KMS-11 (cell line): ENCODE data around the gene RAB4B.
A peak's percentile ranks its signal among the peaks of the same experiment; 100 is the strongest.

Source experiments
- H2AFZ ChIP-seq: fragments of 200-600 bp; sonication (generic); 2 replicates; pipeline ENCODE4 v1.6.1; 2016; ENCODE audit warnings: antibody characterized with exemption, mixed run types, low read depth
- H3K27ac ChIP-seq: fragments of 200-600 bp; sonication (generic); 2 replicates; pipeline ENCODE4 v1.6.1; 2016; ENCODE audit warnings: mild to moderate bottlenecking, mixed run types
- H3K27me3 ChIP-seq: fragments of 200-600 bp; sonication (generic); 2 replicates; pipeline ENCODE4 v1.6.1; 2017; ENCODE audit warnings: mild to moderate bottlenecking, low read depth, mixed run types, moderate library complexity; ENCODE audit not compliant: insufficient read depth
- H3K36me3 ChIP-seq: fragments of 200-600 bp; sonication (generic); 2 replicates; pipeline ENCODE4 v1.6.1; 2017; ENCODE audit warnings: mild to moderate bottlenecking, mixed run types; ENCODE audit not compliant: insufficient read depth
- H3K4me1 ChIP-seq: fragments of 200-600 bp; sonication (generic); 2 replicates; pipeline ENCODE4 v1.6.1; 2016; ENCODE audit warnings: mild to moderate bottlenecking, low read depth, mixed run types; ENCODE audit not compliant: poor library complexity, severe bottlenecking
- H3K4me2 ChIP-seq: fragments of 200-600 bp; sonication (generic); 2 replicates; pipeline ENCODE4 v1.7.0; 2016; ENCODE audit warnings: mild to moderate bottlenecking, mixed run types
- H3K4me3 ChIP-seq: fragments of 200-600 bp; sonication (generic); IDR thresholded peaks from 2 replicates; pipeline ENCODE4 v1.6.1; 2017; ENCODE audit warnings: low read depth, low read length, mixed read lengths; ENCODE audit not compliant: insufficient read depth
- H3K79me2 ChIP-seq: fragments of 200-600 bp; sonication (generic); 2 replicates; pipeline ENCODE4 v1.6.1; 2016; ENCODE audit warnings: low read depth, mixed run types; ENCODE audit not compliant: insufficient read depth
- H3K9ac ChIP-seq: fragments of 200-600 bp; sonication (generic); 2 replicates; pipeline ENCODE4 v1.6.1; 2016; ENCODE audit warnings: mild to moderate bottlenecking, mixed run types
- H4K20me1 ChIP-seq: fragments of 200-600 bp; sonication (generic); 2 replicates; pipeline ENCODE4 v1.6.1; 2016; ENCODE audit warnings: mild to moderate bottlenecking, mixed run types; ENCODE audit not compliant: insufficient read depth
- TF ChIP-seq, protein P1 (sequence below): fragments of 200-600 bp; sonication (generic); conservative IDR thresholded peaks from 2 replicates; pipeline ENCODE4 v1.6.1; 2017; ENCODE audit warnings: low read depth, mild to moderate bottlenecking, antibody characterized with exemption, low read length, moderate library complexity, mixed read lengths

The RAB4B gene

DNA sequence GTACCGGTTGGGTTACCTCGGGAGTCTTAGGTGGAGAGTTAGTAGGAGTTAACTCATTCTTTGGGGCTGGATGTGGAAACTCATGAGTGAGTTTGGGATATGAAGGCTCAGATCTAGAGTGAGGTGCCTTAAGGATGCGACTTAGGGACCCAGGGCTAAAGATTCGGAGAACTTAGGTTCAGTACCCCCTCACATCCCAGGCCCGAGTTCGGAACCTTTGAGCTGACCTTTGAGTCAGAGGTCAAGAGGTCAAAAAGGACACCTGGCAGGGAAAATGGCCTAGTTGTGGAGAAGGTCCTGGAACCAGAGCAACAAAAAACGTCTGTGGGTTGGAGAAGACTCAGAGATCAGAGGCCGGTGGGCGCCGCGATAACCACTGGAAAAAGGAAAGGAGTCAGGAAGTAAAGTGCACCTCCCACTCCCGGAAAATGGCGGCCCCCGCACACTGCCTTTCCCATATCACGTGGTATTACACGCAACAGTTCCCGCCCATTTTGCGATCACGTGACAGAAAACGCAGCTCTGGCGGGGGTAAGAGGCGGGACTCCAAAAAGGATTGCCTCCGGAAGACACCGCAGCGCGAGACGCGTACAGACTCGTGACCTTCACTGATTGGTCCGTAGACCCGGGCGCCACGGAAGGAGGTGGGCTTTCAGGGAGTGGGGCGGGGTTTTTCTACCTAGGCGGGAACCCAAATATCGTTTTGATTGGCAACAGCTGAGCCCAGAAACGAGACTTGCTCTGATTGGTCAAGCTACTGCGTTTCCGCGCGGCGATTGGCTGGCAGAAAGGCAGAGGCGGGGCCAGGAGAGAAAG is 27.8 kb upstream of the RAB4B start, which contains the start of gene ACTMAP:
ACTMAP (minus strand) TSS at position 420 of the 816 bp plus-strand sequence. CDS start 674 bp downstream, outside the sequence.
- Histone ChIP-seq H4K20me1 (peaks cover under 1% of the 10 kb centered on the region; the same call in 1 of the 2 replicates), H3K9ac (peak within 1 kb of the TSS; percentile 90), H3K4me3 (peak within 1 kb of the TSS; percentile 69), H3K27me3 (no peaks in the 10 kb centered on the region), H3K4me1 (peaks cover 43% of the 10 kb centered on the region), H3K79me2 (peaks cover 42% of the 10 kb centered on the region), H3K4me2 (peak within 1 kb of the TSS; percentile 95), H3K36me3 (no peaks in the 10 kb centered on the region), H3K27ac (peak within 1 kb of the TSS; percentile 80), H2AFZ (peak within 1 kb of the TSS; percentile 50; the same call in 1 of the 2 replicates)
- TF ChIP-seq, protein P1, sequence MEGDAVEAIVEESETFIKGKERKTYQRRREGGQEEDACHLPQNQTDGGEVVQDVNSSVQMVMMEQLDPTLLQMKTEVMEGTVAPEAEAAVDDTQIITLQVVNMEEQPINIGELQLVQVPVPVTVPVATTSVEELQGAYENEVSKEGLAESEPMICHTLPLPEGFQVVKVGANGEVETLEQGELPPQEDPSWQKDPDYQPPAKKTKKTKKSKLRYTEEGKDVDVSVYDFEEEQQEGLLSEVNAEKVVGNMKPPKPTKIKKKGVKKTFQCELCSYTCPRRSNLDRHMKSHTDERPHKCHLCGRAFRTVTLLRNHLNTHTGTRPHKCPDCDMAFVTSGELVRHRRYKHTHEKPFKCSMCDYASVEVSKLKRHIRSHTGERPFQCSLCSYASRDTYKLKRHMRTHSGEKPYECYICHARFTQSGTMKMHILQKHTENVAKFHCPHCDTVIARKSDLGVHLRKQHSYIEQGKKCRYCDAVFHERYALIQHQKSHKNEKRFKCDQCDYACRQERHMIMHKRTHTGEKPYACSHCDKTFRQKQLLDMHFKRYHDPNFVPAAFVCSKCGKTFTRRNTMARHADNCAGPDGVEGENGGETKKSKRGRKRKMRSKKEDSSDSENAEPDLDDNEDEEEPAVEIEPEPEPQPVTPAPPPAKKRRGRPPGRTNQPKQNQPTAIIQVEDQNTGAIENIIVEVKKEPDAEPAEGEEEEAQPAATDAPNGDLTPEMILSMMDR = no peak

DNA sequence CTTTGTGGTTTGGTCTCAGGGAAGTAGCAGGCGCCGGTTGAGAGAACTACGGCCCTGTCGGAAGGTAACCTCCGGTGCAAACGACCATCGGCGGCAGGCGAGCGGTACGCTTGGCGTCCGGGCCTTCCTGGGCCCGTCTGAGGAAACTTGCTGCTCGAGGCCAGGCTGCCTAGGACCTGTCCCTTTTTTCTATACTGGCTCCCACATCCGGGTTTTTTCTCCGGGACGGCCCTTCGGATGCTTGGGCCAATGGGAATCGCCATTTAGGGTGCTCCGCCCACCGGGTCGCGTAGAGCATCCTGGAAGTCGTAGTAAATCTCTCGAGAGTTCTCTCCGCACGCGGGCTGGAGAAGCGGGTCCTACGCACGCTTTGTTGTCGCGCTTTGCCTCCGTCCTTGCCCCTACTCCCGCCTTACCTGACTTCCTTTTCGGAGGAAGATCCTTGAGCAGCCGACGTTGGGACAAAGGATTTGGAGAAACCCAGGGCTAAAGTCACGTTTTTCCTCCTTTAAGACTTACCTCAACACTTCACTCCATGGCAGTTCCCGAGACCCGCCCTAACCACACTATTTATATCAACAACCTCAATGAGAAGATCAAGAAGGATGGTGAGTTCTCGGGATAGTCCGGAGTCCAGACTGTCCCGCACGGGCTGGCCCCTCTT is 27.0 kb upstream of the RAB4B start, which contains the start of gene SNRPA:
SNRPA (plus strand) TSS at position 330 of the 664 bp plus-strand sequence; CDS start at position 536, 206 bp downstream.
- Histone ChIP-seq H2AFZ (peak within 1 kb of the TSS; percentile 50; the same call in 1 of the 2 replicates), H3K4me3 (peak within 1 kb of the TSS; percentile 69), H4K20me1 (peaks cover 8% of the 10 kb centered on the region; the same call in 1 of the 2 replicates), H3K36me3 (peaks cover 2% of the 10 kb centered on the region; the same call in 1 of the 2 replicates), H3K79me2 (peaks cover 50% of the 10 kb centered on the region), H3K4me2 (peak within 1 kb of the TSS; percentile 95), H3K4me1 (peaks cover 51% of the 10 kb centered on the region), H3K9ac (peak within 1 kb of the TSS; percentile 90), H3K27me3 (no peaks in the 10 kb centered on the region), H3K27ac (peak within 1 kb of the TSS; percentile 80)
- TF ChIP-seq, protein P1 = no peak

DNA sequence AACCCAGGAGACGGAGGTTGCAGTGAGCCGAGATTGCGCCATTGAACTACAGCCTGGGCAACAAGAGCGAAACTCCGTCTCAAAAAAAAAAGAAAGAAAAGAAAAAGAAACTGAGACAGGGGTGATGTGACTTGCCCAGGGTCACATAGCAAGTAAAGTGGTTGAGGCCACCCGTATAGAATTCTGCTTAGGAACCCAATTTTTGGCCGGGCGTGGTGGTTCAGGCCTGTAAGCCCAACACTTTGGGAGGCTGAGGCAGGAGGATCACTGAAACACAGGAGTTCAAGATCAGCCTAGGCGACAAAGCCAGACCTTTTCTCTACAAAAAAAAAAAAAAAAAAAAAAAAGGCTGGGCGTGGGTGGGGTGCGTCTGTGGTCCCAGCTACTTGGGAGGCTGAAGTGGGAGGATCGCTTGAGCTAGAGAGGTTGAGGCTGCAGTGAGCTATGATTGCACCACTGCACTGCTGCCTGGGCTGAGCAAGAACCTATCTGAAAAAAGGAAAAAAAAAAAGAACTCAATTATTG is 25.7 kb upstream of the RAB4B start:
- Histone ChIP-seq H3K4me2 (peak overlapping the region; percentile 70), H3K4me3 (no peak overlapping the region), H3K27me3 (no peaks in the 10 kb centered on the region), H3K27ac (peak overlapping the region; percentile 75; the same call in 1 of the 2 replicates), H2AFZ (no peak overlapping the region), H3K79me2 (peaks cover 63% of the 10 kb centered on the region), H3K9ac (peak overlapping the region; percentile 90; the same call in 1 of the 2 replicates), H3K4me1 (peaks cover 53% of the 10 kb centered on the region), H3K36me3 (peaks cover 10% of the 10 kb centered on the region; the same call in 1 of the 2 replicates), H4K20me1 (peaks cover 16% of the 10 kb centered on the region)
- TF ChIP-seq, protein P1 = no peak

DNA sequence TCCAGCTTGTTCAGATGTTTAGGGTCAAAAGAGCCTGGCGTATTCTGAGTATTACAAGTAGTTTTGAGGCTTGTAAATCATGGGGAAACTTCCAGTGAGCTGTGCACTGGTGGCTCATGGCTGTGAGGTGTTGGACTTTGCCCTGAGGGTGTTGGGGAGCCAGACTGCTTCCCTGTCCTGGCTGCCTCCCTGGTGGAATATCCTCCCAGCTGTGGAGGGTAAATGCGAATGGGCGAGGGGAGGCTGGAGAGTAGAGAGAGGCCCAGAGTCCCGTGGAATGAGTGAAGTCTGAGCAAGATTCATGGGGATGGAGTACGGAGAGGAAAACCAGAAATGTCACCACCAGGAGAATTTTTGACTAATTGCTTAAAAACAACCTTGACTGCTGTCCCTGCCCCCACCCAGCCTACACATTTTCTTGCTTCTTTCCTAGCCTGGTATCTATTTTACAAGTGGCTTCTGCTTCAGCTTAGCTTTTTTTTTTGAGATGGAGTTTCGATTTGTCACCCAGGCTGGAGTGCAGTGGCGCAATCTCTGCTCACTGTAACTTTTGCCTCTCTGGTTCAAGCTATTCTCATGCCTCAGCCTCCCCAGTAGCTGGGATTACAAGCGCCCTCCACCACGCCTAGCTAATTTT is 23.3 kb upstream of the RAB4B start:
- H3K36me3 ChIP-seq = peaks cover 20% of the 10 kb centered on the region; the same call in 1 of the 2 replicates
- H3K4me3 ChIP-seq = no peak overlapping the region

More for the DNA sequence above, 23.3 kb upstream of the RAB4B start:
- Histone ChIP-seq H4K20me1 (peaks cover 19% of the 10 kb centered on the region), H3K9ac (no peak overlapping the region), H3K4me2 (peak overlapping the region; percentile 13), H2AFZ (no peak overlapping the region), H3K4me1 (peaks cover 43% of the 10 kb centered on the region), H3K27ac (no peak overlapping the region; the same call in 1 of the 2 replicates), H3K79me2 (peaks cover 74% of the 10 kb centered on the region), H3K27me3 (no peaks in the 10 kb centered on the region)
- TF ChIP-seq, protein P1 = no peak
